Aorta (tissue), 5 donors: ENCODE data around the gene PURA. TPM values are rescaled to one million over a fixed set of nuclear protein-coding genes. Genes with fewer than 3 reads are reported as not detected.

Experiments used
- ATAC-seq: fragments of 200-7000 bp; cut with Tn5 transposase; one replicate; pipeline ENCODE4 v1.9.1; 2022; ENCODE audit warnings: moderate library complexity; ENCODE audit not compliant: low FRiP score
- DNase-seq, 2 donors: peaks; one replicate each; pipeline ENCODE4 v3.0.0-alpha.2; 2020
- H3K27ac ChIP-seq, 2 donors: one replicate each; pipeline ENCODE4 v1.5.1; 2013; ENCODE audit warnings: low read length in 2 of 2, mild to moderate bottlenecking in 2 of 2, moderate library complexity in 2 of 2, control low read depth in 1 of 2, inconsistent platforms in 1 of 2, low read depth in 1 of 2
- H3K27me3 ChIP-seq, 2 donors: one replicate each; pipeline ENCODE4 v1.6.1; 2013; ENCODE audit warnings: control low read depth in 1 of 2, low read length in 1 of 2, mild to moderate bottlenecking in 1 of 2, moderate library complexity in 1 of 2; ENCODE audit not compliant: insufficient read depth in 2 of 2, control insufficient read depth in 1 of 2
- H3K36me3 ChIP-seq, 2 donors: one replicate each; pipeline ENCODE4 v1.6.1; 2013; ENCODE audit warnings: control low read depth in 1 of 2, low read length in 1 of 2, mild to moderate bottlenecking in 1 of 2; ENCODE audit not compliant: insufficient read depth in 2 of 2, control insufficient read depth in 1 of 2
- H3K4me1 ChIP-seq, 2 donors: one replicate each; pipeline ENCODE4 v1.6.1; 2013; ENCODE audit warnings: low read length in 2 of 2, control low read depth in 1 of 2, mild to moderate bottlenecking in 1 of 2, moderate library complexity in 1 of 2; ENCODE audit not compliant: insufficient read depth in 2 of 2, control insufficient read depth in 1 of 2
- H3K4me3 ChIP-seq, 2 donors: one replicate each; pipeline ENCODE4 v1.5.1; 2013; ENCODE audit warnings: low read length in 2 of 2, control low read depth in 1 of 2, mild to moderate bottlenecking in 1 of 2
- H3K9me3 ChIP-seq: one replicate; pipeline ENCODE4 v1.6.1; 2013; ENCODE audit warnings: mild to moderate bottlenecking, low read length; ENCODE audit not compliant: control insufficient read depth
- WGBS, 2 donors: extraction: QIAGEN DNeasy Blood & Tissue Kit; methylation state at CpG; one replicate each; pipeline ENCODE4 v1.1.7; 2013; 5-methylcytosine and 5-hydroxymethylcytosine counted together
- intact Hi-C, 2 donors: fragments of 100-400 bp; cut with DNase I; formaldehyde crosslinking; loops; one replicate each; pipeline versions ENCODE4 v1.14.2 to v1.15.0; 2022
- polyA plus RNA-seq, 2 donors: library from polyadenylated mRNA; stranded (reverse); fragments of 200-250 nt; gene quantifications; one replicate each; pipeline ENCODE4 v1.2.3, GENCODE V29; 2013
- total RNA-seq, 2 donors: library from RNA; stranded (reverse); fragmentation: NEBNext Ultra II Directional; extraction: Animal tissue kit (Norgen Biotek cat#: 25700); gene quantifications; one replicate each; pipeline ENCODE4 v1.2.1, GENCODE V29; 2021
- donor health status: healthy with polysubstance abuse.
- donor health status: Bipolar disorder and iron deficiency.
- donor health status: DM: no; HTN: no; CAD: no.
- donor health status: DM: no; HTN: no; CAD: no.
- donor health status: DM: yes; HTN: yes; CAD: no.

Gene PURA
- total and polyA plus RNA-seq, 4 donors = 5.2 to 50.0 (median 30.1) TPM

- no peaks in the 10 kb centered on the region for H3K36me3 ChIP-seq
- no peak overlapping the region for H3K4me3 ChIP-seq
- 90 to 92% methylated on average over 6 of the region's 6 CpGs for WGBS, 2 donors
- ATAC-seq (no peak), DNase-seq (no peak)
- no peaks in the 10 kb centered on the region for H3K9me3 ChIP-seq
- no peak overlapping the region for H3K27ac ChIP-seq
- no peaks in the 10 kb centered on the region for H3K27me3 ChIP-seq
- intact Hi-C loops = no loop called here
- H3K4me1 ChIP-seq = peaks cover under 1 to 3% of the 10 kb centered on the region in 2 donors
These were observed 12.6 kb downstream of the PURA start for GRCh38 chr5:140126315-140127012.

- H3K36me3 ChIP-seq = no peaks in the 10 kb centered on the region
- no peaks in the 10 kb centered on the region for H3K9me3 ChIP-seq
- H3K27me3 ChIP-seq = no peaks in the 10 kb centered on the region
- no peak overlapping the region for H3K27ac ChIP-seq
- ATAC-seq (no peak), DNase-seq (no peak)
- no peak overlapping the region for H3K4me3 ChIP-seq
- intact Hi-C loops = no loop called here
- peaks cover 7% of the 10 kb centered on the region in 2 donors for H3K4me1 ChIP-seq
- 92 to 94% methylated on average over 5 of the region's 5 CpGs for WGBS, 2 donors
These were observed 14.5 kb downstream of the PURA start for GRCh38 chr5:140128376-140128775.

GRCh38 chr5:140130949-140131733 is 17.2 kb downstream of the PURA start:
- intact Hi-C loops = no loop called here
- 69 to 74% methylated on average over 5 of the region's 5 CpGs for WGBS, 2 donors
- no peaks in the 10 kb centered on the region for H3K27me3 ChIP-seq

GRCh38 chr5:140131967-140132409 is 18.1 kb downstream of the PURA start:
- Histone ChIP-seq H3K27me3 (no peaks in the 10 kb centered on the region), H3K36me3 (no peaks in the 10 kb centered on the region), H3K27ac (peak overlapping the region in 1 of 2 donors; percentile 13), H3K4me1 (peaks cover 6 to 7% of the 10 kb centered on the region in 2 donors), H3K9me3 (no peaks in the 10 kb centered on the region), H3K4me3 (no peak overlapping the region)
- intact Hi-C loops = no loop called here
- DNase-seq (peak; percentile 73 to 82), ATAC-seq (no peak)
- 31 to 38% methylated on average over 3 of the region's 3 CpGs for WGBS, 2 donors

More at GRCh38 chr5:140130949-140131733, 17.2 kb downstream of the PURA start:
- no peaks in the 10 kb centered on the region for H3K36me3 ChIP-seq
- no peak overlapping the region for H3K4me3 ChIP-seq
- peaks cover 7% of the 10 kb centered on the region in 2 donors for H3K4me1 ChIP-seq
- ATAC-seq (no peak), DNase-seq (no peak)
- H3K9me3 ChIP-seq = no peaks in the 10 kb centered on the region
- no peak overlapping the region for H3K27ac ChIP-seq

GRCh38 chr5:140133514-140134167 is 19.7 kb downstream of the PURA start:
- intact Hi-C loops = no loop called here
- Histone ChIP-seq H3K9me3 (no peaks in the 10 kb centered on the region), H3K36me3 (no peaks in the 10 kb centered on the region), H3K27me3 (no peaks in the 10 kb centered on the region), H3K4me1 (peaks cover 4 to 7% of the 10 kb centered on the region in 2 donors), H3K27ac (no peak overlapping the region), H3K4me3 (no peak overlapping the region)
- WGBS, 2 donors = 84 to 87% methylated on average over 4 of the region's 4 CpGs
- DNase-seq (no peak), ATAC-seq (no peak)

- Histone ChIP-seq H3K9me3 (no peaks in the 10 kb centered on the region), H3K4me1 (peaks cover 4 to 7% of the 10 kb centered on the region in 2 donors), H3K27me3 (no peaks in the 10 kb centered on the region), H3K4me3 (no peak overlapping the region), H3K36me3 (no peaks in the 10 kb centered on the region), H3K27ac (no peak overlapping the region)
- intact Hi-C loops = no loop called here
- ATAC-seq = no peak
- no peak for DNase-seq
- 94 to 95% methylated on average over 2 of the region's 2 CpGs for WGBS, 2 donors
These were observed 20.5 kb downstream of the PURA start for GRCh38 chr5:140134277-140134935.

GRCh38 chr5:140135127-140135526 is 21.2 kb downstream of the PURA start:
- Histone ChIP-seq H3K4me1 (peaks cover 4 to 7% of the 10 kb centered on the region in 2 donors), H3K27ac (no peak overlapping the region), H3K36me3 (no peaks in the 10 kb centered on the region), H3K9me3 (no peaks in the 10 kb centered on the region), H3K27me3 (no peaks in the 10 kb centered on the region), H3K4me3 (no peak overlapping the region)
- ATAC-seq = no peak
- no peak for DNase-seq
- intact Hi-C loops = no loop called here

GRCh38 chr5:140136624-140137023 is 22.7 kb downstream of the PURA start:
- Histone ChIP-seq H3K4me1 (peaks cover 6 to 9% of the 10 kb centered on the region in 2 donors), H3K9me3 (no peaks in the 10 kb centered on the region), H3K36me3 (no peaks in the 10 kb centered on the region), H3K27me3 (no peaks in the 10 kb centered on the region), H3K4me3 (no peak overlapping the region), H3K27ac (no peak overlapping the region)
- no peak for DNase-seq
- no peak for ATAC-seq
- intact Hi-C loops = no loop called here
- 95 to 100% methylated on average over 1 of the region's 1 CpG for WGBS, 2 donors
